DMS53 treated with DMSO at 0.1 percent for 48 hours (cell line): ENCODE results near the gene SERPINB8.
A peak's percentile ranks its signal among the peaks of the same experiment; 100 is the strongest.

Experiments
- DNase-seq: peaks from one replicate; lab custom pipeline; 2025; ENCODE audit not compliant: unreplicated experiment; lab: John Stamatoyannopoulos, UW

The SERPINB8 gene

GRCh38 chr18:64011513-64011912 lies 41.6 kb downstream of the SERPINB8 start:
- DNase-seq: no peak

- peak; percentile 63 for DNase-seq
Observed at GRCh38 chr18:64017870-64018269, 48.0 kb downstream of the SERPINB8 start.

GRCh38 chr18:64019922-64020756 lies 50.3 kb downstream of the SERPINB8 start:
- no peak for DNase-seq

- no peak for DNase-seq
Observed at GRCh38 chr18:64026350-64026749, 56.5 kb downstream of the SERPINB8 start.

GRCh38 chr18:64027931-64028695 lies 58.2 kb downstream of the SERPINB8 start:
- no peak for DNase-seq

GRCh38 chr18:64029096-64029495 lies 59.2 kb downstream of the SERPINB8 start:
- no peak for DNase-seq

GRCh38 chr18:64031411-64031810 lies 61.5 kb downstream of the SERPINB8 start:
- DNase-seq: no peak

GRCh38 chr18:64032312-64032711 lies 62.4 kb downstream of the SERPINB8 start:
- DNase-seq: no peak

GRCh38 chr18:64037812-64038414 lies 68.0 kb downstream of the SERPINB8 start:
- DNase-seq: peak; percentile 41
